GM18526 (cell line): Measurements from ENCODE around the gene PIAS4.

Experiments
- POLR2A ChIP-seq: IDR thresholded peaks from 3 replicates; pipeline ENCODE4 v1.6.1; 2011; ENCODE audit not compliant: insufficient read length; ENCODE audit errors: extremely low read depth

PIAS4 gene

GRCh38 chr19:4063369-4064148 lies 56.0 kb downstream of the PIAS4 start:
- TF ChIP-seq POLR2A: no peak

DNA sequence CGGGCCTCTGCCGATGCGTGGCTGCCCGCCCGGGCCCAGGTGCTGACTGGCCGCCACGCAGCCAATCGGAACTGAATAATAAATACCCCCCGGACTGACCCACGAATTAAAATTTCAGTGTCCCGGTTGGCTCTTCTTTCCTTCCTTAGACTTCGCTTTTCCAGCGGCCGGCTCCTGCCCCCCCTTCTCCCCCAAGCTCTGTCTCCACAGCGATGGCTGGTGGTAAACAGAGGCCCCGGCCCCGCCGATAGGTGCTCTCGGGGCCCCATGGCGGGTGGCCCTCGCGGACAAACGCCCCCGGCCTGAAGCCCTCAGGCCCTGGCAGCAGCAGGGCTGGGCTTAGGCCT lies 56.6 kb downstream of the PIAS4 start:
- TF ChIP-seq POLR2A: no peak

DNA sequence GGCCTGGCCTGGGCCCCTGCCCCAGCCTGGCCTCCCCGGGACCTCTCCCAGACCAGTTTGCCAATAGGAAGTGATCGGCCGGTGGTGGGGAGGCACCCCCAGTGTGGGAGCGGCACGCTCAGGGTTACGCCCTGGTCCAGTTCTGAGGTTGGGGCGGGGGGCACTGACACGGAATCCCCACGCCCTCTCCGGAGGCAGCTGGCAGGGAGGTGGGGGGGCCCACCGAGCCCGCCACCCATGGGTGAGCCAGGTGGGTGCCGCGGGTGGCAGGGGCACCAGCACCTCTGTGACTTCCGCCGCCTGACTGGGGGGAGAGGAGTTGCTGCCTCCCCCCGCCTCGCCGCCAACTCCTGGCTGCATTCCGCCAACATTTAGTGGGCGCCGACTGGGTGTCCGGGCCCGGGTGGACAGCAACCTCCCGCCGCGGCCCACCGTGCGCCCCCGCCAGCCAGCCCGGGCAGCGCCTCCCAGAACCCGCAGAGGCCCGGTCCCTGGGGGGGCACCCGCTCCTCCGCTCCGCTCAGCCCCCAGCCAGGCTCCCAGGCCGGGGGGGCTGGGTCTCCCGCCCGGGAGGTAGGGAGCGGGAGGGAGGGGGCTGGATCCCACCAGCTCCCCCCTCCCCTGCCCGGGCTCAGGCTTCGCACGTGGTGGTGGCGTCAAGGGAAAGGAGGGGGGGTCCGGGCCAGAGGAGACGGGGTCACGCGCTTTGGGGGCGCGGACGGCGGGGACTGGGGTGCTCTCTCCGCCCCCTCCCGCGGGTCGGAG lies 57.1 kb downstream of the PIAS4 start:
- TF ChIP-seq POLR2A: no peak

DNA sequence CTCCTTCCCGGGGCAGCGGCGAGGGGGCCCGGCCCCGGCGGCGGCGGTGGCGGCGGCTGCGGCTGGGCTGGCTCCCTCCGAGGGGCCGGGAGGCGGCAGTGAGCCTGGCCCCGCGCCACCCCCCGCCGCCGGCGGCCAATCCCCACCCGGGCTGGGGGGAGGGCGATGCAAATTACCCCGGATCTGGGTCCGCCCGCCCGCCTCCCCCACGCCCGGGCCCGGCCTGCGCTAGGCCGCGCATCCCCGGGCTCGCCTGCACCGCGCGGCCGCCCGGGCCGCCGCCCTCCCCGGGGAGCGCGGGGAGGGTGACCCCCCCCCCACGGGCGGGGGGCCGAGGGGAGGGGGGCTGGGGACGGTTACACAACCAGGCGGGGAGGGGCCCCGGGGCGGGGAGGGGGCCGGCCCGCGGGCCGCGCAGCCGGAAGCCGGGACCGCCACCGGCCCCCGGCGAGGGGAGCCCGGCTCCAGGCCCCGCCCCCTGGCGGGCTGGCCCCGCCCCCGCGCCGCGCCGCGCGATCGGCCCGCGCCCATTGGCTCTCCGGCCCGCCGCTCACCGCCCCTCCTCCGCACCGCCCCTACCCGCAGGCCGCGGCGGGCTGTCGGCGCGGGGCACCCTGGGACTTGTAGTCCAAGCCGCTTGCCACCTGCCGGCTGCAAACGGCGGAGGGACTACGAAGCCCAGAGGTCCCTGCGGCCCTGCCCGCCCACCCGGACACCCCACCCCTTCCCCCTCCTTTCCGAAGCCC lies 58.1 kb downstream of the PIAS4 start:
- peak; percentile 45 for TF ChIP-seq POLR2A

GRCh38 chr19:4066176-4066606 lies 58.7 kb downstream of the PIAS4 start:
- no peak for TF ChIP-seq POLR2A

GRCh38 chr19:4066682-4067395 lies 59.3 kb downstream of the PIAS4 start, which contains the start of gene ZBTB7A:
ZBTB7A (minus strand) TSS chr19:4066899; CDS start chr19:4055232, 11,667 bp downstream.
- TF ChIP-seq POLR2A: peak; percentile 20

DNA sequence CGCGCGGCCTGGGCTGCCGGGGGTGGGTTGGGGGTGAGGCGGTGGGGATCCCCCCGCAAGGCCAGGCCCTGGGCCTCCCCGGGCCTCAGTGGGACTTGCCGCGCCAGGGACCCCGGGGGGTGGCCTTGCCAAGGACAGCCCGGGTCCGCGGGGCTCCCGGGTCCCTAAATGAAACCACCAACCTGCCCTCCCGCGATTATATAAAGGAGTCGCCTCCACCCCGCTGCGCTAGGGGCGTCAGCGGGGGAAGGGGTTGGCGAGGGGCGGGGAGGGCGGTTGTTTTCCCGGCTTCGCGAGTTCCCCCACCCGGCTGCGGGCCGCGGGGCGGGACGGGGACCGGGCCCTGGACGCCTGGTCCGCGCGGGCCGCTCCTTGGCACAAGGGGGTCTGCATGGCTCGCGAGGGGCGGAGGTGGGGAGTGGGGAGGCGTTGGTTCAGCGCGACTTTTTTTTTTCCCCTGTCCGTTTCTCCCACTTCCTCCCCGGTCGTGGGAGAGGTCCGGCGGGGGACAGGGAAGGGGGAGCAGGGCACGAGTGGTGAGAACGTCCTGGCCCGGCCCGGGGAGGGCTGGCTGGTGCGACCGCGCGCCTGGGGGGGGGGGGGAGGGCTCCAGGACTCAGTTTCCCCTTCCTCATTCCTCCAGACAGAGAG lies 60.0 kb downstream of the PIAS4 start:
- no peak for TF ChIP-seq POLR2A

GRCh38 chr19:4068047-4068966 lies 60.8 kb downstream of the PIAS4 start:
- TF ChIP-seq POLR2A: no peak

DNA sequence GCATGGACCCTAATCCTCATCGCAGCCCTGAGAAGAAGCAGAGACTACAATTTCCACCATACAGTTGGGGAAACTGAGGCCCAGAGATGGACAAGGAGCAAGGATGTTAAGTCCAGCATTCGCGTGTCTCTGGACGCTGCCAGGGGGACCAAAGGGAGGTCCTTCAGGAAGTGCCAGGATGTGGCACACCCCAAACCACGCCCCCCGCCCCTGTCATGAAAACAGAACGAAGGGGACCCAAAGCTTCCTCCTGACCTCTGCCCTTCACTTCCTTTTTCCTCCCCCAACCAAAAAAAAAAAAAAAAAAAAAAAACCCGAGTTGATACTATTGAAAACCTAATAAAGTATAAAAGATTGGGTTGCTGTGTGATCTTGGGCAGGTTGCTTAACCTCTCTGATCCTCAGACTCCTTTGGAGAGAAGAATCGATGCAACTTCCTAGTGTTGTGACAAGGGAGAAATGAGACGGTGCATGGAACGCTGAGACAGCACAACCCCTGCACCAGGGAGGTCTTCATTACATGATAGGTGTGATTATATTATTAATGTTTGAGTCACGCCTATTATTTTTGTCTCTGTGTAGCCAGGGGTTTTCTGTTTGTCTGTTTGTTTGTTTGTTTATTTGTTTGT lies 61.9 kb downstream of the PIAS4 start:
- TF ChIP-seq POLR2A: no peak

DNA sequence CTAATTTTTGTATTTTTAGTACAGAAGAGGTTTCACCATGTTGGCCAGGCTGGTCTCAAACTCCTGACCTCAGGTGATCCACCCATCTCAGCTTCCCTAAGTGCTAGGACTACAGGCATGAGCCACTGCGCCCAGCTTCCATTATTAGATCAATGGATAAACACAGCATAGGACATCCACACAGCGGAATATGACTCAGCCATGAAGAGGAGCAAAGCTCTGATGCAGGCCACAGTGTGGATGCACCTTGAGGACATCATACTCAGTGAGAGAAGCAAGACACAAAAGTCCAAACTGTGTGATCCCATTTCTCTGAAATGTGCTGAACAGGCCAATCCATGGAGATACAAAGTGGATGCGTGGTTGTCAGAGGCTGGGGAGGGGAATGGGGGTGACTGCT lies 64.1 kb downstream of the PIAS4 start:
- no peak for TF ChIP-seq POLR2A

- TF ChIP-seq POLR2A: no peak
Measured at GRCh38 chr19:4075373-4075772, 67.8 kb downstream of the PIAS4 start.

GRCh38 chr19:4077007-4077374 lies 69.5 kb downstream of the PIAS4 start:
- TF ChIP-seq POLR2A: no peak

DNA sequence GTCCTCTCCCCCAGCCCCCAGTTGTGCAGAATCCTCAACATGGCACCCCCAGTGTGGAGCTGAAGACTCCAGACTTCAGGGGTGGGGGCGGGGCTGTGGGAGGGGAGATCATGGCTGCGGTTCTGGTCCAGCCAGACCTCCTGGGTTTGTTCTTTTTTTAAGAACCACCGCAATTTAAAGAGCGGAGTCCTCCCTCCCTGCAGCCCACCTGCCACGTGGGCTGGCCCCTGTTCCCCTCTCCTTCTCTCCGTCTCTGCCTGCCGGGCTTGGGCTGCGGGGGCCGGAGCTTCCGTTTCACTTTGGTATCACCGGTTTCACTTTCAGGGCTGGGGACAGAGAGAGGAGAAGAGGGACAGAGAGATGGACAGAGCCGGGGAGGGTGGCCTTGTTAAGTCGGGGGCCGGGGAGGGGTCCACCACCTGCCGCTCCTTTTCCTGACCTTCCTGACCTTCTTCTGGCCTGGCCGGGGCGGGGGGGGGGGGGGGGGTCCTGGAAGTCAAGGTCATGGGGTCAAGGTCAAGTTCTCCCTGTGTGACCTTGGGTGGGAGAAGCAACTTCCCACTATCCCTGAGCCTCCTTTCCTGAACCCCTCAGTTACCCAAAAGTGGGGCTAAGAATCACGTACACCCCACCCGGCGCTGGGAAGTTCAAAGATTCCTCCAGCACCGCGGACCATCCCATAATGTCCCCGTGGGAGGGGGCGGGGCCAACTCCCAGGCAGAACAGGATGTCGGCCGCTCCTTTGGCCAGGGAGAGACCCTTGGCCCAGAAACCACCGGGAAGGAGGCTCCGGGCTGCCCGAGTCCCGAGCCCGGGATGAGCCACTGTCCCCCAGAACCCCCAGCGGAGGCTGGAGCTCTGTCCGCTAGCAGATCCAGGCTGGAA lies 70.5 kb downstream of the PIAS4 start:
- peak; percentile 48 for TF ChIP-seq POLR2A

DNA sequence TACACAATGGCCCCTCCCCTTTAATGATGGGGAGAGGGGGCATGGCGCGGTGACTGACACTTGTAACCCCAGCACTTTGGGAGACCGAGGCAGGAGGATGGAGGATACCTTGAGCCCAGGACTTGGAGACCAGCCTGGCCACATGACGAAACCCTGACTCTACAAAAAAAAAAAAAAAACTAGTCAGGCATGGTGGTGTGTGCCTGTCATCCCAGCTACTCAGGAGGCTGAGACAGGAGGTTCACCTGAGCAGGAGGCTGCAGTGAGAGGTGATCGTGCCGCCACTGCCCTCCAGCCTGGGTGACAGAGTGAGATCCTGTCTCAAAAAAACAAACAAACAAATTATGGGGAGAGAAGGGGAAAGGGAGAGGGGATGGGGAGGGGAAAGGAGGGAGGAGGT lies 72.9 kb downstream of the PIAS4 start:
- TF ChIP-seq POLR2A: no peak
